ENCODE results near the gene ZNRF2.

- no peak for TF ChIP-seq CTCF (IDR thresholded peaks at IDR 0.05)
- no peak for TF ChIP-seq POLR2A (IDR thresholded peaks at IDR 0.05)
These were observed 14.9 kb upstream of the ZNRF2 start for GRCh38 chr7:30269490-30269889.
